CD1c-positive myeloid dendritic cell (primary cell): Measurements from ENCODE around the gene LZTR1.
"Not testable (repeated sequence)": the region's sequence is repeated elsewhere in the genome, so short reads cannot be mapped to it uniquely, and the experiment has no call there.

Source experiments
- DNase-seq: peaks from one replicate; pipeline ENCODE4 v3.0.0-alpha.2; 2016; ENCODE audit errors: extremely low spot score

The LZTR1 gene

DNA sequence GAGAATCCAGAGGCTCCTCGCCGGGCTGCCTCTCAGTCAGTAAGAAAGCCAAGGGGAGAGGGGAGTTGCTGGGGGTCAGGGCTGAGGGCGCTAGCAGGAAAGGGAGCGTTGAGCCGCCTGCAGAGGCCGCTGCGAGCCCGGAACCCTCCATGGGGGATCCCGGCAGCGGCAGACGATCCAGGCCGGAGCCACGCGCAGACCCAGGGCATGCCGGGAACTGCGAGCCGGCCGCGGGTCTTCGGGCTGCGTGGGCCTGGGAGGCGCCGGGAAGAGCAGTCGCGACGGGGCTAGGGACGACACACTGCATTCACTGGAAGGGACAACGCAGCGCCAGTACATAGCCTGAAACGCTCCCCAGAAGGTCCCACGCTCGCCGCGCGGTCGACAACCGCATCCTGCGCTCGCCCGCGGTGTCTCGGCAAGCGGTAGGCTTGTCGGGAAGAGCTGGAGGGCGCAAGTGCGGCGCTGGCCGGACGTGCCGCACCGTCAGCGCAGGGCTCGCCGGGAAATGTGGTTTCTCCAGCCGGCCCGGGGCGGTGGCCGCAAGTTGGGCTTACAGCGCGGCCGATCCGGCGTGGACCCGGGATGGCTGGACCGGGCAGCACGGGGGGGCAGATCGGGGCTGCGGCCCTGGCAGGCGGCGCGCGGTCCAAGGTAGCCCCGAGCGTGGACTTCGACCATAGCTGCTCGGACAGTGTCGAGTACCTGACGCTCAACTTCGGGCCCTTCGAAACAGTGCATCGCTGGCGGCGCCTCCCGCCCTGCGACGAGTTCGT is at the start of gene LZTR1:
Gene LZTR1 (plus strand): TSS at position 511 of the 776 bp plus-strand sequence. CDS start 75 bp downstream, at position 586.
- DNase-seq: peak; percentile 86

DNA sequence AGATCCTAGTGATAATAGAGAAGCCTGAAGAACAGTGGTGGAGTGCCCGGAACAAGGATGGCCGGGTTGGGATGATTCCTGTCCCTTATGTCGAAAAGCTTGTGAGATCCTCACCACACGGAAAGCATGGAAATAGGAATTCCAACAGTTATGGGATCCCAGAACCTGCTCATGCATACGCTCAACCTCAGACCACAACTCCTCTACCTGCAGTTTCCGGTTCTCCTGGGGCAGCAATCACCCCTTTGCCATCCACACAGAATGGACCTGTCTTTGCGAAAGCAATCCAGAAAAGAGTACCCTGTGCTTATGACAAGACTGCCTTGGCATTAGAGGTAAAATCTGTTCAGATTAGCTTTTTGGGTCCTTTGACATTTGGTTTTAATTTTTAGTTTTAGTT is 48.2 kb upstream of the LZTR1 start:
- DNase-seq: no peak

DNA sequence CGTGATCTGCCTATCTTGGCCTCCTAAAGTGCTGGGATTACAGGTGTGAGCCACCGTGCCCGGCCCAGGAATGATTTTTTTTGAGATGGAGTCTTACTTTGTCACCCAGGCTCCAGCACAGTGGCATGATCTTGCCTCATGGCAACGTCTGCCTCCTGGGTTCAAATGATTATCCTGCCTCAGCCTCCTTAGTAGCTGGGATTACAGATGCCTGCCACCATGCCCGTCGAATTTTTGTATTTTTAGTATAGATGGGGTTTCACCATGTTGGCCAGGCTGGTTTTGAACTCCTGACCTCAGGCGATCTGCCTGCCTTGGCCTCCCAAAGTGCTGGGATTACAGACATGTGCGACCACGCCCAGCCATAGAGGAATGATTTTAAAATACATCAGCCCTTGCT is 47.0 kb upstream of the LZTR1 start:
- DNase-seq: not testable (repeated sequence)

DNA sequence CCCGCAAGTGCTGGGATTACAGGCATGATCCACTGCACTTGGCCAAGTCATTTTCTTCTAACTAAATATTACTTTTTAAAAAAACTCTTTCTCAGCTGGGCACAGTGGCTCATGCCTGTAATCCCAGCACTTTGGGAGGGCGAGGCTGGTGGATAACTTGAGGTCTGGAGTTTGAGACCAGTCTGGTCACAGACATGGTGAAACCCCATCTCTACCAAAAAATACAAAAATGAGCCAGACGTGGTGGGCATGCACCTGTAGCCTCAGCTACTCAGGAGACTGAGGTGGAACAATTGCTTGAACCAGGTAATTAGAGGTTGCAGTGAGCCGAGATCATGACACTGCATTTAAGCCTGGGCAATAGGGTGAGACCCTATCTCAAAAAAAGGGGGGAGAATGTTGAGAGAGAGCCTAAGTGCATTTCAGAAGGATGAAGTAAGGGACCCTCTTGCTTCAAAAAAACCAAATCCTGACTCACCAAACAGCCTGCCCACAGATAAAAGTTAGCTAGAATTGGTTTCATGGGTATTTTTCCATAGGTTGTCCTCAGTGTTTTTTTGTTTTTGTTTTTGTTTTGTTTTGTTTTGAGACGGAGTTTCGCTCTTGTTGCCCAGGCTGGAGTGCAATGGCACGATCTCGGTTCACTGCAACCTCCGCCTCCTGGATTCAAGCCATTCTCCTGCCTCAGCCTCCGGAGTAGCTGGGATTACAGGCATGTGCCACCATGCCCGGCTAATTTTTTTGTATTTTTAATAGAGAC is 46.1 kb upstream of the LZTR1 start:
- DNase-seq: not testable (repeated sequence)

DNA sequence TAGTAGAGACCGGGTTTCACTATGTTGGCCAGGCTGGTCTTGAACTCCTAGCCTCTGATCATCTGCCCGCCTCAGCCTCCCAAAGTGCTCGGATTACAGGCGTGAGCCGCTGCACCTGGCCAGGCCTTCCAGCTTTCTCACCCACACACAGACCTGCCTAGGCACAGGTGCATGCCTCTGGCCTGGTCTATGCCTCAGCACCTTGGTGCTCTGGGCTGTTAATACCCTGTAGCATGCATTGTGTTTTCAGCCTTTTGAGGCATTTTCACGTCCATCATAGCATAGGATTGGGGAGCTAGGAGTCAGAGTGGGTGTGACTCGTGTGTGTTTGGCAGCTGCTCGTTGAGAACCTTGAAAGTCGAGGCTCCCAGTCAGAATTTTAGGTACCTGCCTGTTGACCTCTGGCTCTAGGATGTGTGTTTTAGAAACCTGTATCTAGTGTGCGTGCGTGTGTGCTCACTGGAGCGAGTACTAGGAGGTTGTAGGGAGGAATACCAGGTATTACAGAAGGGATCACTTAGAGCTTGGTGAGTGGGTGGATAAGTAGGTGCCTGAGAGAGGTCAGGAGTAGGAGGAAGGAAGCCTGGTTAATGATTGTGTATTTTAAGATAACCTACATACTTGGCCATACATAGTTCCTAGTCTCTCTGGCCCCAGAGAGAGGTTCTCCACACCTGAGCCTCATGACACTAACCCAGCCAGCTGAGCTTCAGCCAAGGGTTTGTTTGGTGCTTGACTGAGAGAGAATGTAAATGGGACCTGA is 44.9 kb upstream of the LZTR1 start:
- DNase-seq: no peak

- DNase-seq: no peak
These were observed 44.1 kb upstream of the LZTR1 start for GRCh38 chr22:20937794-20938671.

DNA sequence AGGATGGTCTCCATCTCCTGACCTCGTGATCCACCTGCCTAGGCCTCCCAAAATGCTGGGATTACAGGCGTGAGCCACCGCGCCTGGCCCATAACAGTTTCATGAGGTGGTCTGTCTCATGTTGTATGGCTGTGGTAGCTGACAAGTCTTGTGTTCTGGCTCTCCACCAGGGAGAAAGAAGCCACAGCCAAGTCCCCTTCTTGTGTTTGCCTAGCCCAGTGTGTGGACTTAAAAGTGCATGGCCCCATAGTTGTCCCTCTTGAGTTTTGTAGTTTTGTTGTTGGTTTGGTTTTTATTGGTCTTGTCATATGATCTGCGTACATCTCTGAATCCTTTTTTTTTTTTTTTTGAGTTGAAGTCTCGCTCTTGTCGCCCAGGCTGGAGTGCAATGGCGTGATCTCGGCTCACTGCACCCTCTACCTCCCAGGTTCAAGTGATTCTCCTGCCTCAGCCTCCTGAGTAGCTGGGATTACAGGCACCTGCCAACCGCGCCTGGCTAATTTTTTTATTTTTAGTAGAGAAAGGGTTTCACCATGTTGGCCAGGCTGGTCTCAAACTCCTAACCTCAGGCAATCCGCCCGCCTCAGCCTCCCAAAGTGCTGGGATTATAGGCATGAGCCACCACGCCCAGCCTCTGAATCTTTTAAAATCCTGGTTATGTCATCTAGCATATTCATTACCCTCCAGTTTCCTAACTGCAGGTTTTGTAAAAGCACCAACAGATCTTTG is 42.5 kb upstream of the LZTR1 start:
- DNase-seq: not testable (repeated sequence)

DNA sequence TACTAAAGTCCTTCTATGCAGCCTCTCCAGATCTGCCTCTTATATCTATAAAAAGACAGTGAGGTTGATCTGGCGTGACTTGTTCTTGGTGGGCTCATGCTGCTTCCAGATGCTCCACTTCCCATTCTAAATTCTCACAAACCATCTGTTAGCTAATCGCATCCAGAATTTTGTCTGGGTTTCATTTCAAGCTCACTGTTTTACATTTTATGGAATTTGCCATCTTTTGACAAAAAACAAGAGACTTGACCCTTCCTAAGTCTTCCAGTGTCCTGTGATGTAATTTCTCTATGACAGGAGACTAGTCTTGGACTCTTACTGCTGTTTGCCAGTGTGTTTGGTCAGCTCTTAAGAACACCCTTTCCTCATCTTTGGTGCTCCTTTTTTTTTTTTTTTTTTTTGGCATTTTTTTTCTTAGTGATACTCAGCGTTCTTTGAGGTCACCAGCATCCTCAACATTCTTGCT is 41.9 kb upstream of the LZTR1 start:
- no peak for DNase-seq

- no peak for DNase-seq
These were observed 41.2 kb upstream of the LZTR1 start for GRCh38 chr22:20940904-20941385.

DNA sequence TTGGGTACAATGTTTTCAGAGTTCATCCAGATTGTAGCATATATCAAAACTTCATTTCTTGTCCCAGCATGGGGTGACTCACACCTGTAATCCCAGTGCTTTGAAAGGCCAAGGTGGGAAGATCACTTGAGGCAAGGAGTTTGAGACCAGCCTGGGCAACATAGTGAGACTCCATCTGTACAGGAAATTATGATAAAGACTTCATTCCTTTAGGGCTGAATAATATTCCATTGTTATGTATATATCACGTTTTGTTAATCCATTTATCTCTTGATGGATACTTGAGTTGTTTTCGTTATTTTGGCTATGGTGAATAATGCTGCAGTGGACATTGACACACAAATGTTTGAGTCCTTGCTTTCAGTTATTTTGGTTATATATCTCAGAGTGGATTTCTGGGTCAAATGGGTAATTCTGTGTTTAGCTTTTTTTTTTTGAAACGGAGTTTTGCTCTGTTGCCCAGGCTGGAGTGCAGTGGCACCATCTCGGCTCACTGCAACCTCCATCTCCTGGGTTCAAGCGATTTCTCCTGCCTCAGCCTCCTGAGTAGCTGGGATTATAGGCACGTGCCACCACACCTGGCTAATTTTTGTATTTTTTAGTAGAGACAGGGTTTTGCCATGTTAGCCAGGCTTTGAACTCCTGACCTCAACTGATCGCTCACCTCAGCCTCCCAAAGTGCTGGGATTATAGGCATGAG is 39.7 kb upstream of the LZTR1 start:
- DNase-seq: not testable (repeated sequence)

- DNase-seq: no peak
These were observed 38.8 kb upstream of the LZTR1 start for GRCh38 chr22:20943104-20943933.

- no peak for DNase-seq
These were observed 38.1 kb upstream of the LZTR1 start for GRCh38 chr22:20944042-20944441.

DNA sequence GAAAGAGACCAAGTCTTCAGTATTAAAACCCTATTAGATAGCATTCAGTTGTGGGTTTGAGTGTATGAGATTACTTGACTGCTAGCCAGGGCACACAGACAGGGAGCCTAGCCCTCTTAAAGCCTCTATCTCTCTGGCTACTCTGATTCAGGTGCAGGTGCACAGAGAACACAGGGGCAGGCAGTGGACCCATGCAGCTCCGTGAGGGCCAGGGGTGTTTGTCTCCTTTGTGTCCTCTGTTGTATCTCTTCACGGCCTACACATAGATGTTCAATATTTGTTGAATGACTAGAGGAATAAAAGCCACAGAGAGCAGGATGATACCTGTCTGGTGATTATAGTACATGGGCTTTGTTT is 36.5 kb upstream of the LZTR1 start:
- no peak for DNase-seq

DNA sequence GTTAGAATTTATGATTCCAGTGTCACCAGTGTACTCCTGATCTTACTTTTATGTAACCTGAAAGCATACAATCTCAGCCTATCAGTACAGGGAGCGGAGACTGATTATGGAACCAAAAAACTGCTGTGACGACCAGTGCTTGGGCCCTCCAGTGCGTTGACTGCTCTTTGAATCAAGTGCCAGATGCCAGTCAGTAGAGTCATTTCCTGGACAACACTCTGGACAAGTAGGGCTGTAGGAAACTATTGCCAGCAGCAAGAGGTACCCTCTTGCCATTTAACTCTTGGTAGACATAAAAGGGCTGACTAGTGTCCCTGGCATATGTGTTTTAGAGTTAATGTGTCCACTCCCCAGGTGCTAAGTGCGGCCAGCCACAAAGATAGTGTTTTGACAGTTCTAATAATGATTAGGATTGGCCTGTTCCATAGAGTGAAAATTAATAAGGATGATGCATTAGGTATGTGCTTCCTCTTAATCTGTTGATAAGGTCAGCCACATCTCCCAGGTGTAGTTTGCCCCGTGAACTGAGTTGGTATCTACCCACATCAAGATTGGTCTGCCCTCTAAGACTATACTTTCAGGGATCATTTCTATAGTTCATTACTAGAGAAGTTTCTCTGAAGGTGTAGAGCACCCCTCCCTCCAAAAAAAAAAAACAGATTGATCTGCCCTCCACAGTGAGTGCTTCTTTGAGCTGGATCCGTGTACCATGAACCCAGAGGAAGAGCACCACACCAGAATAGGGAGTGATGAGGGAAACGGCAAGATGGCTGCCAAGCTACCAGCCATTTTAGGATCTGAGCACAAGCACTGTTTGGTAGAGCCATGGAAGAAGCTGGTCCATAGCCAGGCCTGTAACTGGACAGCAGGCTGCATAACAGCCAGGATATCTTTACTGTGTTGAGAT is 35.8 kb upstream of the LZTR1 start:
- no peak for DNase-seq

- DNase-seq: no peak
These were observed 35.1 kb upstream of the LZTR1 start for GRCh38 chr22:20946991-20947390.

GRCh38 chr22:20948450-20948849 is 33.6 kb upstream of the LZTR1 start:
- no peak for DNase-seq

- DNase-seq: no peak
These were observed 33.1 kb upstream of the LZTR1 start for GRCh38 chr22:20948989-20949388.

DNA sequence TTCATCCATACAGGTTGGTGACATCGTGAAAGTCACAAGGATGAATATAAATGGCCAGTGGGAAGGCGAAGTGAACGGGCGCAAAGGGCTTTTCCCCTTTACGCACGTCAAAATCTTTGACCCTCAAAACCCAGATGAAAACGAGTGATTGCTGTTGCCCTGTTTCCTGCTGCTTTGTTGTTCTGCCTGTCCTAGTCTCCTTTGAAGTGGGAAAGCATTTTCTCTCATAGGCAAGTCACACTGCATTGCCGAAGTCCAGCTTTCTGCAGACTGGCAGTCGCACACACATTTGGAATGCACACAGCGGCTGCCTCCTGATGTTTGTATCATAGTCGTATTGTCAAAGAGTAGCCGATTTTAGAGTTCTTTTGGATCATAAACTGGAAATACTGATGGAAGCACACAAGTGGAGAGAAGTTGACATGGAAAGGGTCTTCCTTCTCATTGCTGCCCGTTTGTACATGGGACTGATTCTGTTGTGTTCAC is 32.4 kb upstream of the LZTR1 start:
- DNase-seq: no peak
